GM21515 (cell line): ENCODE data around the gene ACBD6.

Source experiments
- ATAC-seq: cut with Tn5 transposase; IDR thresholded peaks from one replicate; pipeline ENCODE4 v1.9.1; 2021; ENCODE audit not compliant: unreplicated experiment

ACBD6 gene

DNA sequence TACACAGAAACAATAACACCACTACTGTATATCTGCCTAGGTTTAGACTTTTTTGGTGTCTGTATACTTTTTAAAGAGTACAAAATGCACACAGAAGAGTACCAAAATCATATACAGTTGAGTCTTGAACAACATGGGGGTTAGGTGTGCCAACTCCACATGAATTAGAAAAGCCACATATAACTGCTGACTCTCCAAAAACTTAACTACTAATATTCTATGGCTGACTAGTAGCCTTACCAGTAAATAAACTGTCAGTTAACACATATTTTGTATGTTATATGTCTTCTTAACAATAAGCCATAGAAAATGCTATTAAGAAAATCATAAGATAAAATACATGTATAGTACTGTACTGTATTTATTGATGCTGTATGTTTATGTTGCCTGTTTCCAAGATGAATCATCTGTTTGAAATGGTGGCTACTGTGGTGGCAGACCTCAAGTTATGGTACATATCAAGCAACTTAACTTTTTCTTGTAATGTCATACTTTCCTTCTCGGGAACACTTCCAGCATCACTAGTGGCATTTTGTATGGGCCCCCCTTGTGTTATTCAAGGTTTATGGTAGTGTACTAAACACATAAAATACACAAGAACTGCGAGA, 201.1 kb downstream of the ACBD6 start:
- ATAC-seq, result no peak

DNA sequence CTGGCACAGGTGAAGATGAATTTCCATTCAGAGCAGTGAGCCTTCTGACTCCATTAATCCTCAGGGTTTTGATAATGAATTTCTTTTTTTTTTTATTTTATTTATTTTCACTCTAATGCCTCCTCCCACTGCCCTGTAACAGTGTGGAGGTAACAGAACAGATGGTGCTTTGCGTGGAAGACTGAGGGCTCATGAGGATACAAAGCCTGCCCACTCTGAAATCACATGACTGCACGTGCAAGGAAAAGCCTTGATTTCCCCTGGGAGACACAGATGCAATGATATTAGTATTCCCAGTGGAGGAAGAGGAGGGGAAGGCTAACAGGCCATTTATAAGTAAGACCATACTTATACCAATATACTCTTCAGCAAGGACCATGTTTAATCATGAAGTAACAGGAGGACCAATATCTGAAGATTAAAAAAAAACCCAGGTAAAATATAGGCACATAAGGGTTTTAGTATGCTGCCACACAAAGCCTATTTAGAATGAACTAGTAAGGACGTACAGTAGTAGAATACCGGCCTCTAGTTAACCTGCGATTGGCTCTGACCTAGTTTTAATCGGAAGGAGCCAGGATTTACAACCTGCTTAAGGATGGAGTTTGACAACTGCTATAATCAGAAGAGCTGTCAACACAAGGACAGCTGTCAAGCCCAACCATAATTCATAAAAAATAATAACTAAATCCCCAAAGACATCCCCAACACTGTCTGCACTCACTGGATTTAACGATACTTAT, 202.7 kb downstream of the ACBD6 start:
- ATAC-seq, result no peak

DNA sequence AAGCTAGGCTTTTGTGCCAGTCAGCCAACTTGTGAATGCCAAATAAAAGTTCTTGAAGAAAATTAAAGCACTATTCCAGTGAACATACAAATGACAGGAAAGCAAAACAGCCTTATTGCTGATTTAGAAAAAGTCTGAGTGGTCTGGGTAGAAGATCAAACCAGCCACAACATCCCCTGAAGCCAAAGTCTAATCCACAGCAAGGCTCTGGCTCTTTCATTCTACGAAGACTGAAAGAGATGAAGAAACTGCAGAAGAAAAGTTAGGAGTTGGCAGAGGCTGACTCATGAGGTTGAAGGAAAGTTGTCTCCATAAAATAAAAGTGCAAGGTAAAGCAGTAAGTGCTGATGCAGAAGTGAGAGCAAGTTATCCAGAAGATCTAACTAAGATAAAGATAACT, 206.4 kb downstream of the ACBD6 start:
- ATAC-seq, result no peak

DNA sequence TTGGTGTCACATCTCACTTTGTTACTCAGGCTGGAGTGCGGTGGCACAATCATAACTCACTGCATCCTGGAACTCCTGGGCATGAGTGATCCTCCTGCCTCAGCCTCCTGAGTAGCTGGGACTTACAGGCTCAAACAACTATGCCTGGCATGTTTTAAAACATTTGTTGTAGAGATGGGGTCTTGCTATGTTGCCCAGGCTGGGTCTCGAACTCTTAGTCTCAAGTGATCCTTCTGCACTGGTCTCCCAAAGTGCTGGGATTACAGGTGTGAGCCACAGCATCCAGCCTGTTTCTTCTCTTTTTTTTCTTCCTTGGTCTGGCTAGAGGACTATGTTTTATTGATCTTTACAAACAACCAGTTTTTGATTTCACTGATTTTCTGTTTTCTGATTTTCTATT, 207.7 kb downstream of the ACBD6 start:
- ATAC-seq, result no peak

DNA sequence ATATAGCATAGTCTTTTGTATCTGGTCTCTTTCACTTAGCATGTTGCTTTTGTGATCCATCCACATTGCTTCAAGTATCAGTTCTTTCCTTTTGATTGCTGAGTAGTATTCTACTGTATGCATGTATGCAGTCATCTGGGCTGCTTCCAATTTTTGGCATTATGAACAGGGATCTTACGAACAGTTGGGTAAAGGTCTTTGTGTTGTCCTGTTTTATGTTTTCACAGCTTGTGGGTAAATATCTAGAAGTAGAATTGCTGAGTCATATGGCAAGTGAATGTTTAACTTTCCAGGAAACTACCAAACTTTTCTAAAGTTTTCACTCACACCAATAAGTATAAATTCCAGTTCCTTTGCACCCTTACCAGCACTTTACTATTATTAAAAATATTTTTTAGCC, 211.4 kb downstream of the ACBD6 start:
- no peak for ATAC-seq

DNA sequence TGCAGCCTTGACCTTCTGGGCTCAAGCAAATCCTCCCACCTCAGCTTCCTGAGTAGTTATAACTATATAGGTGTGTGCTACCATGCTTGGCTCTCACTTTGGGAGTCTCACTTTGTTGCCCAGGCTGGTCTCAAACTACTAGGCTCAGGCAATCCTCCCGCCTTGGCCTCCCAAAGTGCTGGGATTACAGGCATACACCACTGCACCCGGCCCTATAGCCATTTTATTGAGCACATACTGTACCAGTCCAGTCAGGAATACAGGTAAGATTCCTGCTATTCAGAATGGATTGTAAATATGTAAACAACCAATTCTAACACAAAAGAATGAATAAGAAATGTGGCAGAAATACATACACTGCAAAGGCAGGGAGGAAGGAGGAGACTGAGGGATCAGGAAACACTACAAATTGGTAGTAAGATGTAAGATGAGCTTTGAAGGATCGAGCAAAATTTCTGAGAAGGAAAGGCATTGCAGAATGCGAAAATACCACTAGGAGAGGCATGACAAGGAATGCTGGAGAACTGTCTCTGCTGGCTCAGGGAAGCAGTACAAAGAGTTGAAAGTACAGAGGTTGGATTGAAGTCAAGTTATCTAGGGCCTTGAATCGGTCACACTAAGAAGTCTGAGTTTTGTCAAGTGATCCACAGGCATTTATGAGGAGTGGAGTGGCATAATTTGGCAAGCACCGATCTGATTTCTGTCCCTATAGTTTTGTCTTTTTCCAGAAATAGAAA, 211.9 kb downstream of the ACBD6 start:
- no peak for ATAC-seq

DNA sequence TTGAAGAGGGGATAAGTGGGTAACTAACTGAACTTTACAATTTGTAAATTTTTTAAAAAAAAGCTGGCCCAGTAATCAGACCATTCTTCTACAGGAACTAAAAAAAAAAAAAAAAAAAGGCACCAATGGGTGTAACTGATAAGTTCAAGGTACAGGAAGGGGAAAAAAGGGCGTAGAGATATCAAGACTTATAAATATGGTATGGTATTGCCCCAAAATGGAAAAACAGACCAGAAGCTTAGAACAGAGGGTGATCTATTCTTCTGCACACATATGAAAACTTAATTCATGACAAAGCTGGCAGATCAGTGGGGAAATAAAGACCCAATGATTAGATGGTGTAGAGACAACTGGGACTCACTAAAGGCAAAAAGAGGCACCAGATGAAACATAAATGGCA, 213.4 kb downstream of the ACBD6 start:
- ATAC-seq, result no peak

DNA sequence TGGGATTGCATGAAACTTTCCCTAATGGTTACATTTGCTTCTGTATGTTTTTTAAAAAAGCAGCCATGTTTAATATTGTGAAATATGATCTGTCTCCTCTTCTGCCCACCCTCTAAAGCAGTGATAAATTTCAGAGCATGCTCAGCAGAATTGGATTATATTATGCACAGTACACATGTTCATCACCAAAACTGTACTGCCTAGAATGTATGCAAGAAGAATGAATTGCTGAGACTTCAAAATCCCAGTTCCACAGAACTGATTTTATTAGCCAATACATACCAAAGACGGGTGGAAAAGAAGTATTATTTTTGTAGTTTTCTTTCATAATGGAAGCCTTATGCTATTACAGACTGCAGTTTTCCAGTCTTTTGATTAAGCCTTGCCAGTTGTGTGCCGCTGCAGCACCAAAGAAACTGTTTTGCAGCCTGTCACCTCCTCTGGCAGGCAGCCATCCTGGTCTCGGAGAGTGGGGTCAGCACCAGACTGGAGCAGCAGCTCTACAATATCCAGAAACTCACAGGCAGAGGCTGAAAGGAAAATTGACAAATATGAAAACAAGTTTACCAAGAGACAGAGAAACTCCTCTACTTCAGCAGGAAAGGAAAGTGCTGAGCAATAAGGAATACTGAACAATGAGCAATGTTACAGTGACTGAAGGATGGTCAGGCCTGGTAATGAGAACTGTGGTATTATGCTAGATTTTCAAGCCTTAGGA, 214.2 kb downstream of the ACBD6 start:
- no peak for ATAC-seq

DNA sequence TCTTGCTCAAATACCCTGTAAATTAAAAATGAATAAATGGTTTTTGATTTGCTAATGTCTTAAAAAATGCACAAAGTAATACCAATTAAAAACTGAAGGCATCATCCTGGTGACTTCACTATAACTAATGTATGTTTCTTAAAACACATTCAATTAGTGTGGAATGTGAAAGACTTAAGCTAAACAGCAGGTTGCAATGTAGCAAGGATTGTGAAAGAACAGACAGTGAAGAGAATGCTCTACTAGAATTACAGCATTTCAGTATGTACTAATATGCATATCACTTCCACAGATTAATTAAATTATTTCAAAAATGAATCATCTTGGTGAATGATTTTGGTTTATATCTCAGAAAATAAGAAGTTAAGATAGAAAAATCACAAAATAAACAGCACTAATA, 216.0 kb downstream of the ACBD6 start:
- no peak for ATAC-seq

DNA sequence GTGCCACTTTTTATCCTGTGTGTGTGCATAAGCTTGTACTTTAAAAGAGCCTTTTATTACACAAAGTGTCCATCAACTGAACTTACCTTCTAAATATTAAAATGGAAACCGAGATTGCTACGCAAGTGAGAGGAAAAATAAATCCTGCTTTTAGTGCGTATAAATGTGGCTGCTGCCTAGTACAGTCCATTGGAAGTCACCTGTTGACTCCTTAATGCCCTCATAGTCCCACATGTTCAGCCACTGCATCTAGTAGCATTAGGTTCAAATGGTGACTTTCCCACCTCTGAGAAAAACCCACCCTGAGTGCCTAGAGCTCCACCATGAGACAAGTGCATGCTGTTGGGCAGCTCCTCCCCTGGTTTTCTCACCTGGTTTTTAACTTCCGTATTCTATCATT, 219.3 kb downstream of the ACBD6 start:
- ATAC-seq, result no peak

DNA sequence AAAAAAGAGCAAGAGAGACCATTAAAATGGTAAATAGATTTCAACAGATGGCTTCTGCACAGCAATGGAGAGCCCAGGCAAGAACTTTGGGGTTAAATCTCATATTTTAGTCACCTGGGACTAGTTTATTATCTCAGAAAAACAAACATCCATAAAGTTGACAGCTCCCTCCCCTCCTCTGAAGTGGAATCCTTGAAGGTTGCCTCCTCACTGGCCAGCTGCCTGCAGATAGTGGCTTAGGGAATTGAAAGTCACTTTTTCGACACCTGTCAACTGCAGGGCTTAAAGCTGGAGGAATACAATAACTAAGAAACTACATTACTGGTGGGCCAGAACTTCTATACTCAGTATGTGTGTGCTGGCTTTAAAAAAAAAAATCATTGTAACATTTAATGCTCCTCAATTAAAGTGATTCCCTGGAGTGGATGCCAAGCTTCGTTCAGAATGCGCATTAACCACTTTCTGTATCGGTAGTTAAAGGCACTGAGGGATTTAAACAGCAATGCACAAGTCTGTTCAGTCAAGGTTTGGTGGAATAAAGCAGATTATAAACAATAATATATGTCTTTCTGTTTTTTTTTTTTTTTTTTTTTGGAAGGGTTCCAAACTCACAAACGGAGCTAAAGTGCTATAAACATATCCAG, 219.9 kb downstream of the ACBD6 start:
- ATAC-seq, result no peak

DNA sequence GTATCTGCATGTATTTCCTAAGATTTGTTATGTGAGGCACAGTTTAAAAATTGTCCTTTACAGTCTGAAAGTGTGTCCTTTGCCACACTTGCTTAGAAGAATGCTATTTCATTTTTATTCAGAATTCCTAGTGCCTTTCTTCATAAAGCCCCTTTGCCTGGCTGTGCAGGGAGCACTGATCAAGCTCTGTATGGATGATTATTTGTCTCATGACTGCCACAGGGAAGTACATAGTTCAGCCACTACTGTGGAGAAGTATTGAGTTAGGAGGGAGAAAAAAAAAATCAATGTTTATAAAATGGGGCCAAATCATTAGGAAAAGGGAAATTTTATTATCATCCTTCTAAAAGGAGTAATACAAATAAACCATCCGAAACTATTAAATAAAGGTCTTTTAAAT, 220.9 kb downstream of the ACBD6 start:
- ATAC-seq, result no peak

DNA sequence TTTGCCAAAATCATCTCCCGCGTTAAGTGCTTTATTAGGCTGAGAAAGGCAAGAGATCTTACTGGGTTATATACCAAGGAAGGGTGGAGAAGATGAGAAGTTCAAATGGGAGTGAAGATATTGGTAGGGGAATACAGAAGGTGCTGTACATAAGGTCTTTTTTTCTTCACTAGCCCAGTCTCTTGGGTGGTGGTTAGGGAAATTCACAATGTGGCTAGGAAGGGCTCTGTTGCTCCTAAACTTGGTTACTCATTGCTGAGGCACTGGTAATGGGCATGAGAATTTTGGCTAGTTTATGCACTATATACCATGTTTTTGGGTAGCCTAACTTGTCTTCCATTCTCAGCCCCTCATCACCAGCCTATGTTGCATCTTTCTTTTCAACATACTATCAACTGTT, 221.8 kb downstream of the ACBD6 start:
- ATAC-seq, result no peak

DNA sequence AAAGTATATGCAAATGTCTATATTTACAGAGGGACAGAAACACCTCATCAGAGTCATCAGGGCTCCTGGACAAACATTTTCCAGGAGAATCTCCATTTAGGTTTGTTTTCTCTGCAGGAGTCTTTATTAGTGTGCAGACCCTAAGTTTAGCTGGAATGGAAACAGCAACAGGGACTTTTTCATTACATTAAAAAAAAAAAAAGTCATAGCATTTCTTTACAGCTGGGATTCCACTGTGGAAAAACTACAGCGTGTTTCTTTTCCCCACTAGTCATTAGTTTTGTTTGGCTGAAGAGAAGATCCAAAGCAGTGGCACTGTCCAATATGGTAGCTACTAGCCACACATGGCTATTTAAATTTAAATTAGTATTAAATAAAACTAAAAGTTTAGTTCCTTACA, 222.7 kb downstream of the ACBD6 start:
- ATAC-seq, result no peak

DNA sequence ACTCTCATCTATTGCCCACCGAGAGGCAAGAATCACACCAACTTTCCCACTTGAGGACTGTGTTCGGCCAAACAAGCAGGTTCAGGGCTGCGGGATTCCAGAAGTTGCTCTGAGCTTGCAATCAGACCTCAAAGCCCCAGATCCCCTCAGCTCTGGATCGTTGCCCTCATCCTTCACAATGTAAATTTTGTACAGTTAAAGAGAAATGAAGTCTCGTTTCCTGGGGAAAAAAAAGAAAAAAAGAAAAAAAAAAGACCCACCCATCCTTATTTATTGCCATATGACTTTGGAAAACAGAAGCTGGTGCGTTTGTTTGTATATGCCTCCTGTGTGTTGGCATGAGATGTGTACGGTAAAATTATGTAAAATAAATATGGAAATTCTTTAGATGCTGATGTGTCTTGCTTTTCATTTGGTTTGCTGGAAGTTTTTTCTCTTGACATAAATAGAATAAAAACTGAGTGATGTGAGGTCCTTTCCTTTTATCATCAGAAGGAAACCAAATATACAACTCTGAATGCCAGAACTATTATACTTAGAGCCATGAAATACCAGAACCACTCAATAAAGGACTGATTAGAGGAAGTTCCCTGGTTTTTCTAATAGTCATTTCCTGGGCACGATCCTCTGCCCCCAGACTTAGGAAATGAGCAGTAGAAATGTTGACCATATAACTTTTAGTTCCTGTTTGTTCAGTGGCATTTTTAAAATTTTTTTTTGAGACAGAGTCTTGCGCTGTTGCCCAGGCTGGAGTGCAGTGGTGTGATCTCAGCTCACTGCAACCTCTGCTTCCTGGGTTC, 223.6 kb downstream of the ACBD6 start:
- ATAC-seq, result no peak

DNA sequence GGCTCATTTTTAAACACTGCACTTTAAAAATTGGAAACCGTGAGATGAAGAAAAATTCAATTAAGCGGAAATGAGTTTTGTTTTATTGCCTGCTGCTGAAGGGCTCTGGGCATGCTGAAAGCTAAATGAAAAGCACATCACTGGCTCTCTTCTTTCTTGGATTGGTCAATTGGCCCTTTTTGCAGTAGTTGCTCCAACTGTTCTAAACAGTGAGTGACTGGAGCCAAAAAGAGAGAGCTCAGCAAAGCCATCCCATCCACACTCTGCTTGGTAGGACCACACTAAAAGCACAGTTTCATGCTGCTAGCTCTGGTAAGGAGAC, 224.2 kb downstream of the ACBD6 start:
- no peak for ATAC-seq

DNA sequence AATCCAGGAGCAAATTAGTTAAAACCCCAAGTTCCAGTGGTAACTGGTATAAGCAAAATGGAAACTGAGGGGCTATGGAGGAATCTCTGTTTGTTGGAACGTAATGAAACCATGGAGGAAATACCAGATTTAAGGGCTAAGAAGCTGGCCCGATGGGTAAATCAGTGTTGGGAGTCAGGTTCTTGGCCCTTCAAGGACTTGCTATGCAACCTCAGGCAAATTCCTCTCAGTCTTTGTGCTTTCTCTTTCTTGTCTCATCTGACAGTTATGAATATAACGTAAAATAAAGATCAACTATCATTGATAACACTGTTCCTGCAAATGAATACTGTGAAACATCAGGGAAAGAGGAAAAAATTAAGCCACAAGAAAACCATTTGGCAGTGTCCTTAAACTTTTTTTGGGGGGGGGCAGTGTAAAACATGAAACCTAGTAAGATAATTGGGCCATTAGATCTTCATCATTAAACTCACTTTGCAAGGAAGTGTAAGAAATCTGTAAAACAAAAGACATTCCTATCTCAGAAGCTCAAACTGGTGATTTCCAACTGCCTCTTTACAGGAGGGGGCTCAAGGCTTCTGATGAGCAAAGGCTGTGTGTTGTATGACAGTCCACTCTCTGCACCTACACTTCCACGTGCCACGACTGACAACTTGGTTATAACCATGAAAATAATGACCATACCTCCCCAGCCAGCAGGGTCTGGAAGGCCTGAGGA, 224.7 kb downstream of the ACBD6 start:
- ATAC-seq, result no peak

DNA sequence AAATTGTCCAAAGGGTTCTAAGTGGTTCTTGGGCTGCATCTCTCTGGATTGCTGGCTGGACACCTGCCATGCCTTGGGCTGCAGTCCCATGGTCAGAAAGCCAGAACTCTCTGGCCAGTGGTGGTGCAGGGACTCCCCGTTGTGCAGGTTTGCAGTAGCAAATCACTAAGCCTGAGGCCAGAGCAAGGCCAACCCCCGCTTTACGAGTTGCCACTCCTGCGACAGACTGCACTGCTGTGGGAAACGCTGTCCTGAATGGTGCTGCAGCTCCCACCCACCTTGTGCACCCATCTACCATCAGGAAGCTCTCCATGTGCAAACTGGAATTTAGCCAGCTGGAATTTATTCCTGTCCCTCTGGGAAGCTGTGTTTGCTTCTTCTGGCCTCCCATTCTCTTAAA, 226.7 kb downstream of the ACBD6 start:
- no peak for ATAC-seq

DNA sequence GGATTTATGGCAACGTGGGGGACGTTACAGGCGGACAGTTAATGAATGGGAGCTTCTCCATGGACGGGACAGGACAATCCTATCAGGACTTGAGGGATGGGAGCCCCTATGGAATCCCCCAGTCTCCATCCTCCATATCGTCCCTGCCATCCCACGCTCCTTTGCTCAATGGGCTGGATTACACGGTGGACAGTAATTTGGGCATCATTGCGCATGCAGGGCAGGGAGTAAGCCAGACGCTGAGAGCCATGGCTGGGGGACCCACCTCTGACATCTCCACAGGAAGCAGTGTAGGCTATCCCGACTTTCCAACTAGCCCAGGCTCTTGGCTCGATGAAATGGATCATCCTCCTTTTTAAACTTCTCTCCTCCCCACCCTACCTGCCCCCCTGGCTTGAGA, 228.2 kb downstream of the ACBD6 start:
- ATAC-seq, result no peak

DNA sequence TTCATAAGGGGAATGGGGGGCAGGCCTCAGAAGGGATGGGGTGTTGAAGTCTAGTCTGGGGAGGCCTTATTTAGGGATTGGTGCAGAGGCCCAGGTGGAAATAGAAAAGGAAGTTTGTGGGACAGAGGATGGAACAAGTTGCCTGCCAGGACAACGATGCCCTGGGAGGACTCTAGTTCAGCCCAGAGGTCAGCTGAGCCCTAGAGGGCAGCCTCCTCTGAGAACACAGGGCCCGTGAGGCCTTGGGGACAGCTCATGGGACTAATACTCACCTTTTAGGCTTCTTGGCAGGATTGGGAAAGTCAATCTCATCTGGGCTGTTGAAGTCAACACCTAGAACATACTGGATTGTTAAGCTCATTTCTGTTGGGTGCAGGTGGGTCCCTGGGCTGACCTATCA, 229.3 kb downstream of the ACBD6 start:
- no peak for ATAC-seq
